ENCODE measurements around the gene MTF2.

GRCh38 chr1:93076268-93076667, 2.8 kb upstream of the MTF2 start:
- TF ChIP-seq YY1 (IDR thresholded peaks at IDR 0.05; ENCODE audit: insufficient read depth, insufficient read length) = no peak
- no peak for TF ChIP-seq ZNF274 (IDR thresholded peaks at IDR 0.05; ENCODE audit: low read depth, low read length)

All from NT2/D1 (cell line).